GM21360 (cell line): ENCODE results near the gene GALNT11.
"Not testable (repeated sequence)": the region's sequence is repeated elsewhere in the genome, so short reads cannot be mapped to it uniquely, and the experiment has no call there.

Experiments
- ATAC-seq: cut with Tn5 transposase; IDR thresholded peaks from one replicate; pipeline ENCODE4 v1.9.1; 2021; ENCODE audit warnings: mild to moderate bottlenecking, moderate library complexity; ENCODE audit not compliant: unreplicated experiment

Gene GALNT11

GRCh38 chr7:152025077-152025936, at the start of gene GALNT11:
TSS of gene GALNT11 (plus strand) at chr7:152025674. CDS start at chr7:152094228, 68,554 bp downstream.
- peak; percentile 93 for ATAC-seq

GRCh38 chr7:151978616-151979015, 46.9 kb upstream of the GALNT11 start:
- no peak for ATAC-seq

- no peak for ATAC-seq
These were observed 44.3 kb upstream of the GALNT11 start for GRCh38 chr7:151981223-151981622.

GRCh38 chr7:151982806-151983205, 42.7 kb upstream of the GALNT11 start:
- no peak for ATAC-seq

GRCh38 chr7:151984612-151985011, 40.9 kb upstream of the GALNT11 start:
- ATAC-seq: no peak

GRCh38 chr7:151987748-151988529, 37.5 kb upstream of the GALNT11 start:
- ATAC-seq: no peak

- ATAC-seq: no peak
These were observed 33.1 kb upstream of the GALNT11 start for GRCh38 chr7:151992375-151992774.

GRCh38 chr7:151993977-151994676, 31.3 kb upstream of the GALNT11 start:
- no peak for ATAC-seq

- no peak for ATAC-seq
These were observed 25.9 kb upstream of the GALNT11 start for GRCh38 chr7:151999424-152000090.

- ATAC-seq: no peak
These were observed 25.3 kb upstream of the GALNT11 start for GRCh38 chr7:152000191-152000590.

GRCh38 chr7:152006336-152006735, 19.1 kb upstream of the GALNT11 start:
- no peak for ATAC-seq

GRCh38 chr7:152011860-152012259, 13.6 kb upstream of the GALNT11 start:
- ATAC-seq: no peak

GRCh38 chr7:152013230-152013629, 12.2 kb upstream of the GALNT11 start:
- ATAC-seq: no peak

- ATAC-seq: no peak
These were observed 11.5 kb upstream of the GALNT11 start for GRCh38 chr7:152013974-152014373.

GRCh38 chr7:152014722-152015121, 10.8 kb upstream of the GALNT11 start:
- ATAC-seq: no peak

GRCh38 chr7:152015600-152015999, 9.9 kb upstream of the GALNT11 start:
- no peak for ATAC-seq

GRCh38 chr7:152016947-152017346, 8.5 kb upstream of the GALNT11 start:
- ATAC-seq: no peak

GRCh38 chr7:152017683-152018082, 7.8 kb upstream of the GALNT11 start:
- ATAC-seq: not testable (repeated sequence)

- not testable (repeated sequence) for ATAC-seq
These were observed 3.7 kb upstream of the GALNT11 start for GRCh38 chr7:152021740-152022139.

- no peak for ATAC-seq
These were observed 740 bp downstream of the GALNT11 start for GRCh38 chr7:152025937-152026890.
